Measurements from ENCODE around the gene GPR135. TPM values are rescaled to one million over a fixed set of nuclear protein-coding genes. Genes with fewer than 3 reads are reported as not detected.

GPR135 gene
- total and polyA plus RNA-seq, 2 donors (not counting 1 experiment from before 2014, with no cell fraction given): 2.1 to 3.0 TPM

GRCh38 chr14:59482541-59483331 lies 17.6 kb upstream of the GPR135 start:
- H3K9ac ChIP-seq (ENCODE audit: insufficient read depth, low read length): peak overlapping the region; percentile 95
- no peaks in the 10 kb centered on the region for H4K20me1 ChIP-seq (ENCODE audit: control insufficient read depth, extremely low read depth, insufficient read depth, low read length)
- TF ChIP-seq, protein P1, sequence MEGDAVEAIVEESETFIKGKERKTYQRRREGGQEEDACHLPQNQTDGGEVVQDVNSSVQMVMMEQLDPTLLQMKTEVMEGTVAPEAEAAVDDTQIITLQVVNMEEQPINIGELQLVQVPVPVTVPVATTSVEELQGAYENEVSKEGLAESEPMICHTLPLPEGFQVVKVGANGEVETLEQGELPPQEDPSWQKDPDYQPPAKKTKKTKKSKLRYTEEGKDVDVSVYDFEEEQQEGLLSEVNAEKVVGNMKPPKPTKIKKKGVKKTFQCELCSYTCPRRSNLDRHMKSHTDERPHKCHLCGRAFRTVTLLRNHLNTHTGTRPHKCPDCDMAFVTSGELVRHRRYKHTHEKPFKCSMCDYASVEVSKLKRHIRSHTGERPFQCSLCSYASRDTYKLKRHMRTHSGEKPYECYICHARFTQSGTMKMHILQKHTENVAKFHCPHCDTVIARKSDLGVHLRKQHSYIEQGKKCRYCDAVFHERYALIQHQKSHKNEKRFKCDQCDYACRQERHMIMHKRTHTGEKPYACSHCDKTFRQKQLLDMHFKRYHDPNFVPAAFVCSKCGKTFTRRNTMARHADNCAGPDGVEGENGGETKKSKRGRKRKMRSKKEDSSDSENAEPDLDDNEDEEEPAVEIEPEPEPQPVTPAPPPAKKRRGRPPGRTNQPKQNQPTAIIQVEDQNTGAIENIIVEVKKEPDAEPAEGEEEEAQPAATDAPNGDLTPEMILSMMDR (conservative IDR thresholded peaks at IDR 0.05 in 1 of 2, IDR thresholded peaks at IDR 0.05 in 1 of 2; ENCODE audit: low read depth in 1 of 2, low read length in 2 of 2): no peak
- DNase-seq (ENCODE audit: low read depth in 2 of 2): peak; percentile 79 to 95
- peak overlapping the region; percentile 98 for H3K27ac ChIP-seq (ENCODE audit: insufficient read depth, low read length)
- no peaks in the 10 kb centered on the region for H3K9me3 ChIP-seq (ENCODE audit: control insufficient read depth, insufficient read depth, low read depth, low read length)
- peaks cover 57% of the 10 kb centered on the region for H3K79me2 ChIP-seq (ENCODE audit: control insufficient read depth, insufficient read depth, low read length)
- no peaks in the 10 kb centered on the region for H3K36me3 ChIP-seq (ENCODE audit: control insufficient read depth, insufficient read depth, low read length)
- no peak overlapping the region for H2AFZ ChIP-seq (ENCODE audit: low read length)
- no peaks in the 10 kb centered on the region for H3K27me3 ChIP-seq (ENCODE audit: control insufficient read depth, insufficient read depth, low read length)
- H3K4me2 ChIP-seq (ENCODE audit: extremely low read depth, insufficient read depth, low read length): peak overlapping the region; percentile 76
- H3K4me3 ChIP-seq (replicated peaks in 1 of 4; ENCODE audit: control extremely low read depth in 1 of 4, insufficient read depth in 1 of 4, low read depth in 3 of 4, low read length in 4 of 4): peak overlapping the region; percentile 80 to 97 (median 90)
- H3K4me1 ChIP-seq (ENCODE audit: control insufficient read depth, extremely low read depth, insufficient read depth, low read length): peaks cover 3% of the 10 kb centered on the region

GRCh38 chr14:59481871-59482540 lies 16.8 kb upstream of the GPR135 start:
- DNase-seq (ENCODE audit: low read depth in 2 of 2): peak; percentile 71 to 87
- H2AFZ ChIP-seq (ENCODE audit: low read length): no peak overlapping the region

GRCh38 chr14:59481407-59481806 lies 16.2 kb upstream of the GPR135 start:
- Histone ChIP-seq H3K9ac (ENCODE audit: insufficient read depth, low read length) (no peak overlapping the region), H3K4me2 (ENCODE audit: extremely low read depth, insufficient read depth, low read length) (peak overlapping the region; percentile 39), H3K9me3 (ENCODE audit: control insufficient read depth, insufficient read depth, low read depth, low read length) (no peaks in the 10 kb centered on the region), H3K27ac (ENCODE audit: insufficient read depth, low read length) (peak overlapping the region; percentile 29), H4K20me1 (ENCODE audit: control insufficient read depth, extremely low read depth, insufficient read depth, low read length) (no peaks in the 10 kb centered on the region), H3K27me3 (ENCODE audit: control insufficient read depth, insufficient read depth, low read length) (no peaks in the 10 kb centered on the region), H2AFZ (ENCODE audit: low read length) (no peak overlapping the region), H3K4me3 (replicated peaks in 1 of 4; ENCODE audit: control extremely low read depth in 1 of 4, insufficient read depth in 1 of 4, low read depth in 3 of 4, low read length in 4 of 4) (peak overlapping the region in 2 of 4 experiments; percentile 90 to 91), H3K4me1 (ENCODE audit: control insufficient read depth, extremely low read depth, insufficient read depth, low read length) (peaks cover 3% of the 10 kb centered on the region), H3K36me3 (ENCODE audit: control insufficient read depth, insufficient read depth, low read length) (no peaks in the 10 kb centered on the region), H3K79me2 (ENCODE audit: control insufficient read depth, insufficient read depth, low read length) (peaks cover 49% of the 10 kb centered on the region)
- TF ChIP-seq, protein P1 (conservative IDR thresholded peaks at IDR 0.05 in 1 of 2, IDR thresholded peaks at IDR 0.05 in 1 of 2; ENCODE audit: low read depth in 1 of 2, low read length in 2 of 2): no peak
- TF ChIP-seq EZH2 (IDR thresholded peaks at IDR 0.05; ENCODE audit: low read length, missing control alignments): no peak
- DNase-seq (ENCODE audit: low read depth in 2 of 2): no peak

More at GRCh38 chr14:59481871-59482540, 16.8 kb upstream of the GPR135 start:
- TF ChIP-seq, protein P1 (conservative IDR thresholded peaks at IDR 0.05 in 1 of 2, IDR thresholded peaks at IDR 0.05 in 1 of 2; ENCODE audit: low read depth in 1 of 2, low read length in 2 of 2): no peak
- no peak for TF ChIP-seq EZH2 (IDR thresholded peaks at IDR 0.05; ENCODE audit: low read length, missing control alignments)
- no peaks in the 10 kb centered on the region for H3K9me3 ChIP-seq (ENCODE audit: control insufficient read depth, insufficient read depth, low read depth, low read length)
- H3K36me3 ChIP-seq (ENCODE audit: control insufficient read depth, insufficient read depth, low read length): no peaks in the 10 kb centered on the region
- H3K4me3 ChIP-seq (replicated peaks in 1 of 4; ENCODE audit: control extremely low read depth in 1 of 4, insufficient read depth in 1 of 4, low read depth in 3 of 4, low read length in 4 of 4): peak overlapping the region; percentile 36 to 91 (median 85)
- H3K9ac ChIP-seq (ENCODE audit: insufficient read depth, low read length): peak overlapping the region; percentile 30
- peak overlapping the region; percentile 76 for H3K4me2 ChIP-seq (ENCODE audit: extremely low read depth, insufficient read depth, low read length)
- peak overlapping the region; percentile 98 for H3K27ac ChIP-seq (ENCODE audit: insufficient read depth, low read length)
- H4K20me1 ChIP-seq (ENCODE audit: control insufficient read depth, extremely low read depth, insufficient read depth, low read length): no peaks in the 10 kb centered on the region
- peaks cover 3% of the 10 kb centered on the region for H3K4me1 ChIP-seq (ENCODE audit: control insufficient read depth, extremely low read depth, insufficient read depth, low read length)
- no peaks in the 10 kb centered on the region for H3K27me3 ChIP-seq (ENCODE audit: control insufficient read depth, insufficient read depth, low read length)
- peaks cover 54% of the 10 kb centered on the region for H3K79me2 ChIP-seq (ENCODE audit: control insufficient read depth, insufficient read depth, low read length)
